Measurements from ENCODE around the gene MAML1.

DNA sequence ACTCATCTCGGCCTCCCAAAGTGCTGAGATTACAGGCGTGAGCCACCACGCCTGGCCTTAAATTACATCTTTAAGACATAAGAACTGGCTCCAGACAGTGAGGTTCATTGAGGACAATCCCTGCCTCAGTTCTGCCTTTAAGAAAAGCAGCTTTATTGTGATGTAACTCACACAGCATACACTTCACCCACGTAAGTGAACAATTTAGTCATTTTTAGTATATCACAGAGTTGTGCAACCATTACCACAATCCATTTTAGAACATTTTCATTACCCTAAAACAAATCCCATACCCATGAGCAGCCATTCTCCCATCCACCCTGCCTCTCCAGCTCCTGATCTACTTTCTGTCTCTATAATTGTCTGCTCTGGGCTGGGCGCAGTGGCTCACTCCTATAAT lies 37.2 kb downstream of the MAML1 start:
- TF ChIP-seq, protein P1, sequence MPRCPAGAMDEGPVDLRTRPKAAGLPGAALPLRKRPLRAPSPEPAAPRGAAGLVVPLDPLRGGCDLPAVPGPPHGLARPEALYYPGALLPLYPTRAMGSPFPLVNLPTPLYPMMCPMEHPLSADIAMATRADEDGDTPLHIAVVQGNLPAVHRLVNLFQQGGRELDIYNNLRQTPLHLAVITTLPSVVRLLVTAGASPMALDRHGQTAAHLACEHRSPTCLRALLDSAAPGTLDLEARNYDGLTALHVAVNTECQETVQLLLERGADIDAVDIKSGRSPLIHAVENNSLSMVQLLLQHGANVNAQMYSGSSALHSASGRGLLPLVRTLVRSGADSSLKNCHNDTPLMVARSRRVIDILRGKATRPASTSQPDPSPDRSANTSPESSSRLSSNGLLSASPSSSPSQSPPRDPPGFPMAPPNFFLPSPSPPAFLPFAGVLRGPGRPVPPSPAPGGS (IDR thresholded peaks at IDR 0.05; ENCODE audit: borderline replicate concordance, insufficient read depth, low read depth, low read length, poor library complexity, severe bottlenecking) = no peak
- no peak for TF ChIP-seq POLR2AphosphoS5 (IDR thresholded peaks at IDR 0.05; ENCODE audit: low read length)
- TF ChIP-seq POLR2AphosphoS2 (IDR thresholded peaks at IDR 0.05; ENCODE audit: low read depth, low read length) = no peak
- TF ChIP-seq, protein P2, sequence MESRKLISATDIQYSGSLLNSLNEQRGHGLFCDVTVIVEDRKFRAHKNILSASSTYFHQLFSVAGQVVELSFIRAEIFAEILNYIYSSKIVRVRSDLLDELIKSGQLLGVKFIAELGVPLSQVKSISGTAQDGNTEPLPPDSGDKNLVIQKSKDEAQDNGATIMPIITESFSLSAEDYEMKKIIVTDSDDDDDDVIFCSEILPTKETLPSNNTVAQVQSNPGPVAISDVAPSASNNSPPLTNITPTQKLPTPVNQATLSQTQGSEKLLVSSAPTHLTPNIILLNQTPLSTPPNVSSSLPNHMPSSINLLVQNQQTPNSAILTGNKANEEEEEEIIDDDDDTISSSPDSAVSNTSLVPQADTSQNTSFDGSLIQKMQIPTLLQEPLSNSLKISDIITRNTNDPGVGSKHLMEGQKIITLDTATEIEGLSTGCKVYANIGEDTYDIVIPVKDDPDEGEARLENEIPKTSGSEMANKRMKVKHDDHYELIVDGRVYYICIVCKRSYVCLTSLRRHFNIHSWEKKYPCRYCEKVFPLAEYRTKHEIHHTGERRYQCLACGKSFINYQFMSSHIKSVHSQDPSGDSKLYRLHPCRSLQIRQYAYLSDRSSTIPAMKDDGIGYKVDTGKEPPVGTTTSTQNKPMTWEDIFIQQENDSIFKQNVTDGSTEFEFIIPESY (IDR thresholded peaks at IDR 0.05) = no peak
- TF ChIP-seq, protein P3, sequence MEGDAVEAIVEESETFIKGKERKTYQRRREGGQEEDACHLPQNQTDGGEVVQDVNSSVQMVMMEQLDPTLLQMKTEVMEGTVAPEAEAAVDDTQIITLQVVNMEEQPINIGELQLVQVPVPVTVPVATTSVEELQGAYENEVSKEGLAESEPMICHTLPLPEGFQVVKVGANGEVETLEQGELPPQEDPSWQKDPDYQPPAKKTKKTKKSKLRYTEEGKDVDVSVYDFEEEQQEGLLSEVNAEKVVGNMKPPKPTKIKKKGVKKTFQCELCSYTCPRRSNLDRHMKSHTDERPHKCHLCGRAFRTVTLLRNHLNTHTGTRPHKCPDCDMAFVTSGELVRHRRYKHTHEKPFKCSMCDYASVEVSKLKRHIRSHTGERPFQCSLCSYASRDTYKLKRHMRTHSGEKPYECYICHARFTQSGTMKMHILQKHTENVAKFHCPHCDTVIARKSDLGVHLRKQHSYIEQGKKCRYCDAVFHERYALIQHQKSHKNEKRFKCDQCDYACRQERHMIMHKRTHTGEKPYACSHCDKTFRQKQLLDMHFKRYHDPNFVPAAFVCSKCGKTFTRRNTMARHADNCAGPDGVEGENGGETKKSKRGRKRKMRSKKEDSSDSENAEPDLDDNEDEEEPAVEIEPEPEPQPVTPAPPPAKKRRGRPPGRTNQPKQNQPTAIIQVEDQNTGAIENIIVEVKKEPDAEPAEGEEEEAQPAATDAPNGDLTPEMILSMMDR (IDR thresholded peaks at IDR 0.05 in 2 of 3, conservative IDR thresholded peaks at IDR 0.05 in 1 of 3; ENCODE audit: control insufficient read depth in 2 of 3, extremely low read depth in 1 of 3, insufficient read depth in 1 of 3, low read depth in 3 of 3, low read length in 3 of 3) = no peak
- TF ChIP-seq CBX3 (IDR thresholded peaks at IDR 0.05; ENCODE audit: borderline replicate concordance, low read depth) = no peak
- TF ChIP-seq, protein P4, sequence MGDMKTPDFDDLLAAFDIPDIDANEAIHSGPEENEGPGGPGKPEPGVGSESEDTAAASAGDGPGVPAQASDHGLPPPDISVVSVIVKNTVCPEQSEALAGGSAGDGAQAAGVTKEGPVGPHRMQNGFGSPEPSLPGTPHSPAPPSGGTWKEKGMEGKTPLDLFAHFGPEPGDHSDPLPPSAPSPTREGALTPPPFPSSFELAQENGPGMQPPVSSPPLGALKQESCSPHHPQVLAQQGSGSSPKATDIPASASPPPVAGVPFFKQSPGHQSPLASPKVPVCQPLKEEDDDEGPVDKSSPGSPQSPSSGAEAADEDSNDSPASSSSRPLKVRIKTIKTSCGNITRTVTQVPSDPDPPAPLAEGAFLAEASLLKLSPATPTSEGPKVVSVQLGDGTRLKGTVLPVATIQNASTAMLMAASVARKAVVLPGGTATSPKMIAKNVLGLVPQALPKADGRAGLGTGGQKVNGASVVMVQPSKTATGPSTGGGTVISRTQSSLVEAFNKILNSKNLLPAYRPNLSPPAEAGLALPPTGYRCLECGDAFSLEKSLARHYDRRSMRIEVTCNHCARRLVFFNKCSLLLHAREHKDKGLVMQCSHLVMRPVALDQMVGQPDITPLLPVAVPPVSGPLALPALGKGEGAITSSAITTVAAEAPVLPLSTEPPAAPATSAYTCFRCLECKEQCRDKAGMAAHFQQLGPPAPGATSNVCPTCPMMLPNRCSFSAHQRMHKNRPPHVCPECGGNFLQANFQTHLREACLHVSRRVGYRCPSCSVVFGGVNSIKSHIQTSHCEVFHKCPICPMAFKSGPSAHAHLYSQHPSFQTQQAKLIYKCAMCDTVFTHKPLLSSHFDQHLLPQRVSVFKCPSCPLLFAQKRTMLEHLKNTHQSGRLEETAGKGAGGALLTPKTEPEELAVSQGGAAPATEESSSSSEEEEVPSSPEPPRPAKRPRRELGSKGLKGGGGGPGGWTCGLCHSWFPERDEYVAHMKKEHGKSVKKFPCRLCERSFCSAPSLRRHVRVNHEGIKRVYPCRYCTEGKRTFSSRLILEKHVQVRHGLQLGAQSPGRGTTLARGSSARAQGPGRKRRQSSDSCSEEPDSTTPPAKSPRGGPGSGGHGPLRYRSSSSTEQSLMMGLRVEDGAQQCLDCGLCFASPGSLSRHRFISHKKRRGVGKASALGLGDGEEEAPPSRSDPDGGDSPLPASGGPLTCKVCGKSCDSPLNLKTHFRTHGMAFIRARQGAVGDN (IDR thresholded peaks at IDR 0.05) = no peak
- no peak for TF ChIP-seq BRCA1 (IDR thresholded peaks at IDR 0.05; ENCODE audit: low read depth, low read length)
- TF ChIP-seq, protein P5, sequence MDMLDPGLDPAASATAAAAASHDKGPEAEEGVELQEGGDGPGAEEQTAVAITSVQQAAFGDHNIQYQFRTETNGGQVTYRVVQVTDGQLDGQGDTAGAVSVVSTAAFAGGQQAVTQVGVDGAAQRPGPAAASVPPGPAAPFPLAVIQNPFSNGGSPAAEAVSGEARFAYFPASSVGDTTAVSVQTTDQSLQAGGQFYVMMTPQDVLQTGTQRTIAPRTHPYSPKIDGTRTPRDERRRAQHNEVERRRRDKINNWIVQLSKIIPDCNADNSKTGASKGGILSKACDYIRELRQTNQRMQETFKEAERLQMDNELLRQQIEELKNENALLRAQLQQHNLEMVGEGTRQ (IDR thresholded peaks at IDR 0.05; ENCODE audit: borderline replicate concordance, low read depth, low read length) = no peak
- no peak for TF ChIP-seq EP300 (IDR thresholded peaks at IDR 0.05; ENCODE audit: borderline replicate concordance in 1 of 2, control insufficient read depth in 1 of 2, low read depth in 2 of 2, low read length in 2 of 2)
- no peak for TF ChIP-seq JUND (IDR thresholded peaks at IDR 0.05; ENCODE audit: low read depth, low read length)
- no peak for TF ChIP-seq ZNF384 (IDR thresholded peaks at IDR 0.05; ENCODE audit: borderline replicate concordance, low read depth, low read length)
